NB4 (cell line): ENCODE data around the gene SEMA4B.
A peak's percentile ranks its signal among the peaks of the same experiment; 100 is the strongest.

Experiments
- DNase-seq: peaks from one replicate; pipeline ENCODE4 v3.0.0; 2010; ENCODE audit warnings: low read depth
- H3K4me3 ChIP-seq: one replicate; pipeline ENCODE4 v1.5.1; 2011; ENCODE audit warnings: mild to moderate bottlenecking, low read depth, low read length, moderate library complexity
- MYC ChIP-seq: IDR thresholded peaks from 2 replicates; pipeline ENCODE4 v1.6.1; 2011; ENCODE audit warnings: low read depth, low read length
- POLR2A ChIP-seq: IDR thresholded peaks from 2 replicates; pipeline ENCODE4 v1.6.1; 2011; ENCODE audit warnings: mild to moderate bottlenecking; ENCODE audit not compliant: insufficient read length; ENCODE audit errors: extremely low read depth
- TF ChIP-seq, protein P1 (sequence below): IDR thresholded peaks from 2 replicates; pipeline ENCODE4 v1.6.1; 2011; ENCODE audit warnings: low read depth, low read length
- TF ChIP-seq, protein P2 (sequence below): IDR thresholded peaks from one replicate; pipeline ENCODE4 v1.5.1; 2012; ENCODE audit warnings: low read depth, low read length

The SEMA4B gene

DNA sequence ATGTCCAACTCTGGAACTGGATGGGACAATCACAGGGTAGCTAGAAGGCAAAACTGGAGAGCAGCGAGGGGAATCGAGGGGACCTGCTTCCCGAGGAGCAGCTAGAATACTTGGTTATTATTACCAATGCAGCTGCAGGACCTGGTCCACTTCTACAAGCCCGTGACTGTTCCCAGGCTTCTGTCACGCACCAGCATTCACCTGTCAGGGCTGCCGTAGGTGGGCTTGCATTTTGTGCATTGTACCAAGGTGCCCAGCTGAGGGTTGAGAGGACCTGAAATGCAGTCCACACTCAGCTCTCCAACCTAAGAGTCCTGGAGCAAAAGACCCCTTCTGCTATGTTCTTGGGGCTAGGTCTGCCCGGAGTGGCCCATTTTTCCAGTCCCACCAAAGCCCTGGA, 2.3 kb downstream of the SEMA4B start:
- TF ChIP-seq, protein P1, sequence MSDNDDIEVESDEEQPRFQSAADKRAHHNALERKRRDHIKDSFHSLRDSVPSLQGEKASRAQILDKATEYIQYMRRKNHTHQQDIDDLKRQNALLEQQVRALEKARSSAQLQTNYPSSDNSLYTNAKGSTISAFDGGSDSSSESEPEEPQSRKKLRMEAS, result no peak
- TF ChIP-seq MYC (no peak), POLR2A (no peak)
- TF ChIP-seq, protein P2, sequence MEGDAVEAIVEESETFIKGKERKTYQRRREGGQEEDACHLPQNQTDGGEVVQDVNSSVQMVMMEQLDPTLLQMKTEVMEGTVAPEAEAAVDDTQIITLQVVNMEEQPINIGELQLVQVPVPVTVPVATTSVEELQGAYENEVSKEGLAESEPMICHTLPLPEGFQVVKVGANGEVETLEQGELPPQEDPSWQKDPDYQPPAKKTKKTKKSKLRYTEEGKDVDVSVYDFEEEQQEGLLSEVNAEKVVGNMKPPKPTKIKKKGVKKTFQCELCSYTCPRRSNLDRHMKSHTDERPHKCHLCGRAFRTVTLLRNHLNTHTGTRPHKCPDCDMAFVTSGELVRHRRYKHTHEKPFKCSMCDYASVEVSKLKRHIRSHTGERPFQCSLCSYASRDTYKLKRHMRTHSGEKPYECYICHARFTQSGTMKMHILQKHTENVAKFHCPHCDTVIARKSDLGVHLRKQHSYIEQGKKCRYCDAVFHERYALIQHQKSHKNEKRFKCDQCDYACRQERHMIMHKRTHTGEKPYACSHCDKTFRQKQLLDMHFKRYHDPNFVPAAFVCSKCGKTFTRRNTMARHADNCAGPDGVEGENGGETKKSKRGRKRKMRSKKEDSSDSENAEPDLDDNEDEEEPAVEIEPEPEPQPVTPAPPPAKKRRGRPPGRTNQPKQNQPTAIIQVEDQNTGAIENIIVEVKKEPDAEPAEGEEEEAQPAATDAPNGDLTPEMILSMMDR, result no peak

DNA sequence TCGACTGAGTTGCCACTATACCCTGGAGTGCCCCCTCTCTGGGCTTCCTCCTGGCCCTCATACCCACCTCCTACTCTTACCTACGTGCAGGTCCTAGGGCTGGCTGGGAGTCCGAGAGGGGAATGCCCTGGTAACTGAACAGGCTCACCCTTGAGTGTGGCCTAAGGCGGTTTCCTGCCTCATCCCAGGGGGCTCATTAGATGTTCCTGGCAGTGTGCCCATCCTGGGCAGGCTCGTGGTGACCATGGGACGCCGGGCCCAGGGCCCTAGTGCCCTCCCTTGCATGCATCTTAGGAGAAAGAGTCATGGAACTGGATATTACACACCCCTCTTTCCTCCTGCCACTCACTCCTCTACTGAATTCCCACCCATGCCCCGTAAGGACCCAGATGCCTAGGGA, 2.8 kb downstream of the SEMA4B start:
- peak; percentile 74 for DNase-seq
- TF ChIP-seq, protein P2, result no peak
- TF ChIP-seq MYC (no peak), POLR2A (no peak)
- TF ChIP-seq, protein P1, result no peak
- H3K4me3 ChIP-seq, result no peak overlapping the region

More for the DNA sequence above, 2.3 kb downstream of the SEMA4B start:
- H3K4me3 ChIP-seq, result no peak overlapping the region
- no peak for DNase-seq

DNA sequence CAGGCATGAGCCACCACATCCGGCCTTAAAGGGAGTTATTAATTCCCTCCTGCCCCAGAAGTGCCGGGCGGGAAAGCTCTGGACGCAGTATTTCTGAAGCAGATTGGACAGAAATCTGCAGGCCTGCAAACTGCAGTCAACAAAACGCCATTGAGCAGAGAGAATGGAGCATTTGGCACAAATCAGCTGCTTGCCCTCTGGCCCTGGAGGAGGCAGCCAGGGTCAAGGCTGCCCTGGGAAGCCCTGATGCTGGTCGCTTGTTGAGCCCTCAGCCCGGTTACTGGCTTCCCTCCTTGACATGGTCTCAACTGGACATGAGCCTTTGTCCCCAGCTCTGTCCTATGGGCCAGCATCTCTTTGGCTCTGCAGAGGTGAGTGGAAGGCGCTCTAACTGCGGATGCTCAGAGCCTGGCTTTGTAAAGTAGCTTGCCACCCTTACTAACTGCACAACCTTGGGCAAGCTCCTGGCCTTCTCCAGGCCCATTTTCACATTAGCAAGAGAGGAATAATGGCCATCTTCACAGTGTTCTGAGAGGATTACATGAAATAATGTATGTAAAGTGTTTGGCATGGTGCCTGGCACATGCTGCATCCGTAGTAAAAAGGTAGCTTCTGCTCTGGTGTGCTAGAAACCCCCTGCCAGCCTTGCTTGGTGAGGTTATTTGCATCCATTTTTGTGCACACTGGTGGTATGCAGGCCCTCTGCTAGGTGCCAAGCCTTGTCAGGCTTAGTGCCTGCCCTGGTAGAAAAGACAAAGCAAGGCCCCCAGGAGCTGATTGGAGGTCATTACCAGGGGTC, 4.1 kb downstream of the SEMA4B start:
- TF ChIP-seq, protein P2, result no peak
- TF ChIP-seq MYC (no peak), POLR2A (no peak)
- H3K4me3 ChIP-seq, result no peak overlapping the region
- DNase-seq, result no peak

DNA sequence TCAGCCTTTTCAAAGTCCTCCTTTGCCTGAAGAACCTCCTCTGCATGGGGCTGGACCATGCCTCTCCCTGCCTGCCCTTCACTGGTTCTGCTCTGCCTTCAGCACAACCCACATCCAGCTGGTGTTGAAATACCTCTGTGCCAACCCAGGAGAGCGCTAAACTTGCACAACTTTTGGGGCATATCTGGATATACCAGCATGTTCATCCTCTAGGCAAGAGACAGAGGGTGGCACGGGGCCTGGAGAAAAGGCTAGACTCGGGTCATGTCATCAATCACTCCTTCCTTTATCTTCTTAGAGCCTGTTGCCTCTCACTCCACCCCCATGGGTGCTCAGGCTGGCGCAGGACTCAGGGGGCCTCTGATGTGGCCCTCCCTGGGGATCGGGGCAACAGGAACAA, 4.8 kb downstream of the SEMA4B start:
- peak; percentile 50 for DNase-seq
- no peak overlapping the region for H3K4me3 ChIP-seq
- TF ChIP-seq, protein P2, result no peak
- 0 out of 2 replicates have a peak, but pooled peaks have one; percentile 12 for TF ChIP-seq MYC

DNA sequence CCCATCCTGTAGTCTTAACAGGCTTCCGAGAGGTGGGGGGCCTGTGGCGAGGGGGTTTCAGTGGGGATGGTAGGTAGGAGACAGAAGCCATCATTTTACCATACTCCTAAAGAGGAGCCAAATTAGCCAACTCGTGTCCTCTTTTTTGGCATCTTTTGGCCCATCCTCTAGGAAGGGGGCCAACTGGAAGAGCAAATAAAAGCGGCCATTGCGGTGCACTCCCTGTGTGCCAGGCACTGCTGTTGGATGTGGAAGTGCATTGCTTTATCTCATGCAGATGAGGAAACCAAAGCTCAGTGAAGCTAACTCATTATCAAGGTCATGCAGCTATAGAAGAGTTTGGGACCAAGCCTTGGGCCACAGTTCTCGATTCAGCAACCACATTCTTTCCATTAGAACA, 6.1 kb downstream of the SEMA4B start:
- no peak for DNase-seq
- no peak overlapping the region for H3K4me3 ChIP-seq
- TF ChIP-seq, protein P1, result no peak
- TF ChIP-seq, protein P2, result no peak
- TF ChIP-seq POLR2A (no peak), MYC (no peak)

DNA sequence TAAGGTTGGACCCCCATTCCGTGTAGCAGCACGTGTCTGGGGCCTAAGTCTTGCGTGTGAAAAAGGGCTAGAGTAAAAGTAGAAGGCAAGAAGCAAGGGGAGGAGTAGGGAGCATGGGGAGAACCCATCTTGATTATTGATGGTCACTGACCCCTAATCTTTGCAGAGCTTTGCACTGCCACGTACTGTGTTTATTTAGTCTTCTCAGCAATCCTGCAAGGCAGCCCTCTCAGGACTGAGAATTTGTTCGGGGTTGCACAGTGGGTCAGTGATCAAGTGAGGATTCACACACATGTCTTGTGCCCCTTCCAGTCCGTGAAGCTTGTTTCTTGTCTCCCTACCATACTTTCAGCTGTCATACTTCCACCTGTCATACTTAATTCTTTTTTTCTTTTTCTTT, 7.2 kb downstream of the SEMA4B start:
- DNase-seq, result no peak
- TF ChIP-seq, protein P1, result no peak
- TF ChIP-seq MYC, result no peak
- TF ChIP-seq, protein P2, result no peak
- TF ChIP-seq POLR2A, result no peak
- no peak overlapping the region for H3K4me3 ChIP-seq
